Pancreas (tissue), 10 donors: Measurements from ENCODE around the gene SLC34A3. TPM values are rescaled to one million over a fixed set of nuclear protein-coding genes. Genes with fewer than 3 reads are reported as not detected.

Source experiments
- ATAC-seq, 4 donors: fragments of 200-7000 bp; cut with Tn5 transposase; one replicate each; pipeline versions ENCODE4 v1.8.0 to v1.9.1; 2020; ENCODE audit warnings: mild to moderate bottlenecking in 4 of 4, moderate library complexity in 4 of 4
- DNase-seq, 6 donors: peaks; one replicate each; pipeline ENCODE4 v3.0.0-alpha.2; 2020
- FAIRE-seq: peaks from 2 replicates; lab custom pipeline; 2012; peaks lifted over from hg19 to GRCh38; lab: Jason Lieb, UNC
- H3K27ac ChIP-seq, 4 donors: fragments of 200-600 bp; sonication (generic); 1 replicate in 3 of 4; 2 replicates in 1 of 4; pipeline versions ENCODE4 v1.5.0 to v1.8.0; 2020
- H3K27me3 ChIP-seq, 4 donors: fragments of 200-600 bp; one replicate each; pipeline ENCODE4 v1.8.0; 2021
- H3K36me3 ChIP-seq, 3 donors: fragments of 200-600 bp; sonication (generic) in 1 of 3; one replicate each; pipeline versions ENCODE4 v1.5.0 to v1.8.0; 2020 to 2021
- H3K4me1 ChIP-seq, 3 donors: fragments of 200-600 bp; one replicate each; pipeline ENCODE4 v1.8.0; 2021
- H3K4me3 ChIP-seq, 4 donors: fragments of 200-600 bp; sonication (generic) in 2 of 4; one replicate each; pipeline versions ENCODE4 v1.5.0 to v1.8.0; 2020 to 2021
- H3K9me3 ChIP-seq, 4 donors: fragments of 200-600 bp; one replicate each; pipeline ENCODE4 v1.8.0; 2021
- whole genome bisulfite sequencing, 2 donors: extraction: QIAGEN DNeasy Blood & Tissue Kit; methylation state at CpG; one replicate each; pipeline ENCODE4 v1.1.7; 2013; 5-methylcytosine and 5-hydroxymethylcytosine counted together
- intact Hi-C, 3 donors: fragments of 100-400 bp; cut with DNase I; formaldehyde crosslinking; loops; one replicate each; pipeline versions ENCODE4 v1.11.1 to v1.14.2; 2022
- polyA plus RNA-seq, 2 donors: library from polyadenylated mRNA; stranded (reverse); fragments of 200-250 nt; gene quantifications; one replicate each; pipeline ENCODE4 v1.2.3, GENCODE V29; 2013
- total RNA-seq, 6 donors: library from RNA; stranded (reverse); fragmentation: NEBNext Ultra II Directional in 4 of 6; extraction: Animal tissue kit (Norgen Biotek cat#: 25700) in 4 of 6; gene quantifications; one replicate each; pipeline versions ENCODE4 v1.2.1 to v1.2.4, GENCODE V29; 2021 to 2023
- TF ChIP-seq, protein P1 (sequence below), 4 donors: fragments of 200-600 bp; sonication (generic) in 3 of 4; IDR thresholded peaks; one replicate each; pipeline versions ENCODE4 v1.5.0 to v1.8.0; 2021; ENCODE audit warnings: antibody characterized with exemption in 4 of 4
- donor health status: healthy with polysubstance abuse.
- donor health status: DM: no; HTN: no; CAD: no; lungs with moderate emphysema.
- donor health status: DM: no; HTN: no; CAD: no.
- donor health status: control.
- donor health status: control.
- donor health status: Bipolar disorder and iron deficiency.
- donor health status: DM: yes; HTN: yes; CAD: no.
- donor health status: DM: no; HTN: no; CAD: no.
- donor health status: DM: no; HTN: no; CAD: no.
- donor health status: DM: yes; HTN: yes; CAD: no.

The SLC34A3 gene
- total and polyA plus RNA-seq, 8 donors, result 0.12 to 0.42 (median 0.20) TPM; not detected in 4

- ATAC-seq, result no peak
- Histone ChIP-seq H3K27ac (no peak overlapping the region), H3K4me1 (peaks cover 10 to 13% (median 10%) of the 10 kb centered on the region in 3 donors), H3K36me3 (no peaks in the 10 kb centered on the region), H3K27me3 (no peaks in the 10 kb centered on the region), H3K9me3 (no peaks in the 10 kb centered on the region), H3K4me3 (no peak overlapping the region)
- TF ChIP-seq, protein P1, sequence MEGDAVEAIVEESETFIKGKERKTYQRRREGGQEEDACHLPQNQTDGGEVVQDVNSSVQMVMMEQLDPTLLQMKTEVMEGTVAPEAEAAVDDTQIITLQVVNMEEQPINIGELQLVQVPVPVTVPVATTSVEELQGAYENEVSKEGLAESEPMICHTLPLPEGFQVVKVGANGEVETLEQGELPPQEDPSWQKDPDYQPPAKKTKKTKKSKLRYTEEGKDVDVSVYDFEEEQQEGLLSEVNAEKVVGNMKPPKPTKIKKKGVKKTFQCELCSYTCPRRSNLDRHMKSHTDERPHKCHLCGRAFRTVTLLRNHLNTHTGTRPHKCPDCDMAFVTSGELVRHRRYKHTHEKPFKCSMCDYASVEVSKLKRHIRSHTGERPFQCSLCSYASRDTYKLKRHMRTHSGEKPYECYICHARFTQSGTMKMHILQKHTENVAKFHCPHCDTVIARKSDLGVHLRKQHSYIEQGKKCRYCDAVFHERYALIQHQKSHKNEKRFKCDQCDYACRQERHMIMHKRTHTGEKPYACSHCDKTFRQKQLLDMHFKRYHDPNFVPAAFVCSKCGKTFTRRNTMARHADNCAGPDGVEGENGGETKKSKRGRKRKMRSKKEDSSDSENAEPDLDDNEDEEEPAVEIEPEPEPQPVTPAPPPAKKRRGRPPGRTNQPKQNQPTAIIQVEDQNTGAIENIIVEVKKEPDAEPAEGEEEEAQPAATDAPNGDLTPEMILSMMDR (IDR thresholded peaks at IDR 0.05), result no peak
- intact Hi-C loops, result loop anchor here (5.0 to 10.0 kb wide), 2 partner anchors 115 to 117 kb away; partner anchors contain the start of gene DPP7 (in 1 of the 3)
- no peak for FAIRE-seq
- WGBS, 2 donors, result 70 to 72% methylated on average over 9 to 10 of the region's 10 CpGs
- DNase-seq, result no peak
These were observed 1.4 kb downstream of the SLC34A3 start for GRCh38 chr9:137232101-137232500.

- DNase-seq (no peak), ATAC-seq (no peak), FAIRE-seq (no peak)
- intact Hi-C loops, result loop anchor here (5.0 to 10.0 kb wide), 2 partner anchors 115 to 118 kb away; partner anchors contain the start of gene DPP7 (in 1 of the 3)
- 63 to 87% methylated on average over 15 to 24 of the region's 24 CpGs for WGBS, 2 donors
- Histone ChIP-seq H3K27me3 (no peaks in the 10 kb centered on the region), H3K9me3 (no peaks in the 10 kb centered on the region), H3K4me1 (peaks cover 6 to 12% (median 7%) of the 10 kb centered on the region in 3 donors), H3K4me3 (no peak overlapping the region), H3K27ac (no peak overlapping the region), H3K36me3 (no peaks in the 10 kb centered on the region)
- TF ChIP-seq, protein P1 (IDR thresholded peaks at IDR 0.05), result no peak
These were observed 1.8 kb downstream of the SLC34A3 start for GRCh38 chr9:137232510-137232909.

DNA sequence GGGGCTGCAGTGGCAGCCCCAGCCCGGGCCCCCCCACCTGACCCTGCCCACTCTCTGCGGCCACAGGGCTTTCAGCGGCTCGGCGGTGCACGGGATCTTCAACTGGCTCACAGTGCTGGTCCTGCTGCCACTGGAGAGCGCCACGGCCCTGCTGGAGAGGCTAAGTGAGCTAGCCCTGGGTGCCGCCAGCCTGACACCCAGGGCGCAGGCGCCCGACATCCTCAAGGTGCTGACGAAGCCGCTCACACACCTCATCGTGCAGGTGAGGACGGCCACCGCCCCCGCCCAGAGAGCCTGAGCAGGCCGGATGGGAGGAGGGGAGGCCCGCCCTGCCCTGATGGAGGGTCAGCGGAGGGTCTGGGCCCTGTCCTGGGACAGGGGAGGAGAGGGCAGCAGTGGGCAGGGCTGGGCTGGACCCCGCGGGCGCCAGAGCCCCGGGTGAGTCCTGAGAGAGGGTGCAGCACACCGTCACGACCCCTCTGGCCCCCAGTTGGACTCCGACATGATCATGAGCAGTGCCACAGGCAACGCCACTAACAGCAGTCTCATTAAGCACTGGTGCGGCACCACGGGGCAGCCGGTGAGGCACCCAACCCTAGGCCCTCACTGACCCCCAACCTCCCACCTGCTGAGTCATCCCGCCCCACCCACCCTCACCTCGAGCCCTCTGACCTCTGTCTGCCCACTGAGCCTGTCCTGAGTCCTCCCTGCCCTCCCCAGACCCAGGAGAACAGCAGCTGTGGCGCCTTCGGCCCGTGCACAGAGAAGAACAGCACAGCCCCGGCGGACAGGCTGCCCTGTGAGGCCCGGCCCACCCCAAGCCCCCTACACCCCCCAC lies 2.7 kb downstream of the SLC34A3 start:
- WGBS, 2 donors, result 61 to 68% methylated on average over 38 to 40 of the region's 40 CpGs
- H3K4me3 ChIP-seq, result no peak overlapping the region
- H3K36me3 ChIP-seq, result no peaks in the 10 kb centered on the region
- ATAC-seq (no peak), FAIRE-seq (no peak), DNase-seq (no peak)
- intact Hi-C loops, result loop anchor here (5.0 to 10.0 kb wide), 2 partner anchors 116 to 119 kb away; partner anchors contain the start of gene DPP7 (in 1 of the 3)
- H3K9me3 ChIP-seq, result no peaks in the 10 kb centered on the region
- TF ChIP-seq, protein P1 (IDR thresholded peaks at IDR 0.05), result no peak
- no peak overlapping the region for H3K27ac ChIP-seq
- no peaks in the 10 kb centered on the region for H3K27me3 ChIP-seq
- peaks cover 5 to 10% (median 8%) of the 10 kb centered on the region in 3 donors for H3K4me1 ChIP-seq

DNA sequence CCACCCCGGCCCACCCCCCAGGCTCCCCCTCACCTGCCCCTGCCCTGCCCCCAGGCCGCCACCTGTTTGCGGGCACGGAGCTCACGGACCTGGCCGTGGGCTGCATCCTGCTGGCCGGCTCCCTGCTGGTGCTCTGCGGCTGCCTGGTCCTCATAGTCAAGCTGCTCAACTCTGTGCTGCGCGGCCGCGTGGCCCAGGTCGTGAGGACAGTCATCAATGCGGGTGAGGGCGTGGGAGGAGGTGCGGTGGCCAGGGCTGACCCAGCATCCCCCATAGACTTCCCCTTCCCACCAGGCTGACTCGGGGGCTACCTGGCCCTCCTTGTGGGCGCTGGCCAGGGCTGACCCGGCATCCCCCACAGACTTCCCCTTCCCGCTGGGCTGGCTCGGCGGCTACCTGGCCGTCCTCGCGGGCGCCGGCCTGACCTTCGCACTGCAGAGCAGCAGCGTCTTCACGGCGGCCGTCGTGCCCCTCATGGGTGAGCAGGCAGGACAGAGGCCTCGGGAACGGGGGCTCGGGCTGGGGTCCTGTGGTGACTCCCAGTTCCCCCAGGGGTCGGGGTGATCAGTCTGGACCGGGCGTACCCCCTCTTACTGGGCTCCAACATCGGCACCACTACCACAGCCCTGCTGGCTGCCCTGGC lies 3.5 kb downstream of the SLC34A3 start:
- no peak overlapping the region for H3K27ac ChIP-seq
- peaks cover 5 to 12% (median 10%) of the 10 kb centered on the region in 3 donors for H3K4me1 ChIP-seq
- intact Hi-C loops, result loop anchor here (5.0 to 10.0 kb wide), 2 partner anchors 117 to 119 kb away; partner anchors contain the start of gene DPP7 (in 1 of the 3)
- no peak for FAIRE-seq
- no peak overlapping the region for H3K4me3 ChIP-seq
- H3K36me3 ChIP-seq, result no peaks in the 10 kb centered on the region
- TF ChIP-seq, protein P1 (IDR thresholded peaks at IDR 0.05), result no peak
- 21 to 31% methylated on average over 39 to 40 of the region's 40 CpGs for WGBS, 2 donors
- H3K27me3 ChIP-seq, result no peaks in the 10 kb centered on the region
- no peak for ATAC-seq
- no peak for DNase-seq
- H3K9me3 ChIP-seq, result no peaks in the 10 kb centered on the region
